Dendritic cell treated with granulocyte-macrophage colony-stimulating factor and Interleukin-4, amounts not matched to agents 40 ng/mL and 50 ng/mL, for 4 days (primary cell): ENCODE measurements around the gene RPS26.
"Not testable (repeated sequence)": the region's sequence is repeated elsewhere in the genome, so short reads cannot be mapped to it uniquely, and the experiment has no call there.

Source experiments
- H3K27ac Mint-ChIP-seq: one replicate; pipeline ENCODE4 v1.8.0; 2022; ENCODE audit warnings: mild to moderate bottlenecking, mixed read lengths
- H3K27me3 Mint-ChIP-seq: one replicate; pipeline ENCODE4 v1.8.0; 2022; ENCODE audit warnings: mild to moderate bottlenecking, mixed read lengths
- H3K36me3 Mint-ChIP-seq: one replicate; pipeline ENCODE4 v1.8.0; 2022; ENCODE audit warnings: low read depth, mixed read lengths
- H3K4me1 Mint-ChIP-seq: one replicate; pipeline ENCODE4 v1.8.0; 2022; ENCODE audit warnings: low read depth, mixed read lengths
- H3K4me3 Mint-ChIP-seq: one replicate; pipeline ENCODE4 v1.8.0; 2022; ENCODE audit warnings: mild to moderate bottlenecking, moderate library complexity, mixed read lengths
- H3K9me3 Mint-ChIP-seq: one replicate; pipeline ENCODE4 v1.8.0; 2022; ENCODE audit warnings: mixed read lengths
- intact Hi-C: fragments of 100-400 bp; cut with micrococcal nuclease; formaldehyde crosslinking; loops from one replicate; pipeline ENCODE4 v1.15.0; 2022

Gene RPS26

GRCh38 chr12:56037161-56037560, 4.6 kb upstream of the RPS26 start:
- H3K4me1 Mint-ChIP-seq = no peaks in the 10 kb centered on the region
- peaks cover 61% of the 10 kb centered on the region for H3K36me3 Mint-ChIP-seq
- no peaks in the 10 kb centered on the region for H3K27me3 Mint-ChIP-seq
- intact Hi-C loops = no loop called here
- no peaks in the 10 kb centered on the region for H3K9me3 Mint-ChIP-seq
- no peak overlapping the region for H3K4me3 Mint-ChIP-seq
- no peak overlapping the region for H3K27ac Mint-ChIP-seq

- no peaks in the 10 kb centered on the region for H3K27me3 Mint-ChIP-seq
- peaks cover 6% of the 10 kb centered on the region for H3K4me1 Mint-ChIP-seq
- H3K4me3 Mint-ChIP-seq = no peak overlapping the region
- H3K27ac Mint-ChIP-seq = no peak overlapping the region
- intact Hi-C loops = no loop called here
- H3K9me3 Mint-ChIP-seq = no peaks in the 10 kb centered on the region
- peaks cover 61% of the 10 kb centered on the region for H3K36me3 Mint-ChIP-seq
Observed at GRCh38 chr12:56038022-56038655, 3.6 kb upstream of the RPS26 start.

- Mint-ChIP-seq H3K9me3 (no peaks in the 10 kb centered on the region), H3K27ac (peak overlapping the region; percentile 37), H3K4me1 (peaks cover 10% of the 10 kb centered on the region), H3K27me3 (no peaks in the 10 kb centered on the region), H3K4me3 (no peak overlapping the region), H3K36me3 (peaks cover 63% of the 10 kb centered on the region)
- intact Hi-C loops = loop anchor here (2.0 to 5.0 kb wide), 4 partner anchors 43 to 303 kb away; partner anchors contain the start of genes PA2G4, RPL41, SUOX and ZC3H10
Observed at GRCh38 chr12:56040151-56040550, 1.6 kb upstream of the RPS26 start.

- H3K27ac Mint-ChIP-seq = peak overlapping the region; percentile 97
- no peaks in the 10 kb centered on the region for H3K9me3 Mint-ChIP-seq
- peaks cover 63% of the 10 kb centered on the region for H3K36me3 Mint-ChIP-seq
- peak overlapping the region; percentile 46 for H3K4me3 Mint-ChIP-seq
- peaks cover 10% of the 10 kb centered on the region for H3K4me1 Mint-ChIP-seq
- intact Hi-C loops = loop anchor here (2.0 to 5.0 kb wide), 4 partner anchors 44 to 304 kb away; partner anchors contain the start of genes PA2G4, RPL41, SUOX and ZC3H10
- no peaks in the 10 kb centered on the region for H3K27me3 Mint-ChIP-seq
Observed at GRCh38 chr12:56040963-56041551, 661 bp upstream of the RPS26 start.

GRCh38 chr12:56042430-56042813, 704 bp downstream of the RPS26 start:
- H3K4me1 Mint-ChIP-seq, H3K27me3 Mint-ChIP-seq, H3K9me3 Mint-ChIP-seq: not testable (repeated sequence)
- intact Hi-C loops = loop anchor here (5.0 kb wide), 3 partner anchors 60 to 305 kb away; partner anchors contain the start of genes PA2G4, RPL41 and ZC3H10
- H3K36me3 Mint-ChIP-seq = peaks cover 57% of the 10 kb centered on the region
- peak overlapping the region; percentile 95 for H3K4me3 Mint-ChIP-seq
- peak overlapping the region; percentile 97 for H3K27ac Mint-ChIP-seq

- Mint-ChIP-seq H3K4me3 (peak overlapping the region; percentile 95), H3K4me1 (peaks cover 10% of the 10 kb centered on the region), H3K36me3 (peaks cover 53% of the 10 kb centered on the region), H3K9me3 (no peaks in the 10 kb centered on the region), H3K27me3 (no peaks in the 10 kb centered on the region), H3K27ac (peak overlapping the region; percentile 97)
- intact Hi-C loops = loop anchor here (5.0 kb wide), 3 partner anchors 59 to 306 kb away; partner anchors contain the start of genes PA2G4, RPL41 and ZC3H10
Observed at GRCh38 chr12:56042843-56043242, 1.1 kb downstream of the RPS26 start.

- H3K4me1 Mint-ChIP-seq = peaks cover 10% of the 10 kb centered on the region
- H3K4me3 Mint-ChIP-seq = no peak overlapping the region
- peak overlapping the region; percentile 47 for H3K27ac Mint-ChIP-seq
- no peaks in the 10 kb centered on the region for H3K27me3 Mint-ChIP-seq
- H3K9me3 Mint-ChIP-seq = no peaks in the 10 kb centered on the region
- peaks cover 51% of the 10 kb centered on the region for H3K36me3 Mint-ChIP-seq
- intact Hi-C loops = no loop called here
Observed at GRCh38 chr12:56046027-56046780, 4.5 kb downstream of the RPS26 start.

GRCh38 chr12:56053407-56053893, 11.7 kb downstream of the RPS26 start:
- intact Hi-C loops = no loop called here
- no peak overlapping the region for H3K4me3 Mint-ChIP-seq
- H3K27ac Mint-ChIP-seq = no peak overlapping the region
- H3K9me3 Mint-ChIP-seq = no peaks in the 10 kb centered on the region
- no peaks in the 10 kb centered on the region for H3K36me3 Mint-ChIP-seq
- no peaks in the 10 kb centered on the region for H3K4me1 Mint-ChIP-seq
- peaks cover 1% of the 10 kb centered on the region for H3K27me3 Mint-ChIP-seq

- H3K27me3 Mint-ChIP-seq, intact Hi-C loops: not testable (repeated sequence)
Observed at GRCh38 chr12:56059964-56060363, 18.2 kb downstream of the RPS26 start.

GRCh38 chr12:56061982-56062381, 20.3 kb downstream of the RPS26 start:
- Mint-ChIP-seq H3K27me3 (peaks cover 2% of the 10 kb centered on the region), H3K4me1 (no peaks in the 10 kb centered on the region), H3K27ac (no peak overlapping the region), H3K9me3 (no peaks in the 10 kb centered on the region), H3K4me3 (no peak overlapping the region), H3K36me3 (no peaks in the 10 kb centered on the region)
- intact Hi-C loops = no loop called here

More at GRCh38 chr12:56059964-56060363, 18.2 kb downstream of the RPS26 start:
- H3K4me1 Mint-ChIP-seq, H3K27ac Mint-ChIP-seq, H3K9me3 Mint-ChIP-seq, H3K4me3 Mint-ChIP-seq, H3K36me3 Mint-ChIP-seq: not testable (repeated sequence)

- no peaks in the 10 kb centered on the region for H3K9me3 Mint-ChIP-seq
Observed at GRCh38 chr12:56062996-56063395, 21.3 kb downstream of the RPS26 start.

GRCh38 chr12:56071648-56072047, 29.9 kb downstream of the RPS26 start:
- intact Hi-C loops = no loop called here
- H3K4me3 Mint-ChIP-seq = no peak overlapping the region
- no peak overlapping the region for H3K27ac Mint-ChIP-seq
- H3K9me3 Mint-ChIP-seq = no peaks in the 10 kb centered on the region
- H3K4me1 Mint-ChIP-seq = no peaks in the 10 kb centered on the region
- H3K27me3 Mint-ChIP-seq = no peaks in the 10 kb centered on the region
- no peaks in the 10 kb centered on the region for H3K36me3 Mint-ChIP-seq

More at GRCh38 chr12:56062996-56063395, 21.3 kb downstream of the RPS26 start:
- Mint-ChIP-seq H3K27ac (no peak overlapping the region), H3K4me1 (no peaks in the 10 kb centered on the region), H3K36me3 (no peaks in the 10 kb centered on the region), H3K4me3 (no peak overlapping the region), H3K27me3 (peaks cover 2% of the 10 kb centered on the region)
- intact Hi-C loops = no loop called here

- intact Hi-C loops = no loop called here
- peaks cover 8% of the 10 kb centered on the region for H3K4me1 Mint-ChIP-seq
- H3K4me3 Mint-ChIP-seq = no peak overlapping the region
- H3K9me3 Mint-ChIP-seq = no peaks in the 10 kb centered on the region
- H3K27me3 Mint-ChIP-seq = peaks cover 9% of the 10 kb centered on the region
- no peaks in the 10 kb centered on the region for H3K36me3 Mint-ChIP-seq
- H3K27ac Mint-ChIP-seq = no peak overlapping the region
Observed at GRCh38 chr12:56074396-56074795, 32.7 kb downstream of the RPS26 start.

- H3K4me3 Mint-ChIP-seq, intact Hi-C loops, H3K9me3 Mint-ChIP-seq, H3K36me3 Mint-ChIP-seq, H3K27ac Mint-ChIP-seq: not testable (repeated sequence)
- H3K27me3 Mint-ChIP-seq = peaks cover 42% of the 10 kb centered on the region
- H3K4me1 Mint-ChIP-seq = peaks cover 27% of the 10 kb centered on the region
Observed at GRCh38 chr12:56077966-56078365, 36.2 kb downstream of the RPS26 start.
